HG02884 (cell line): ENCODE measurements around the gene CNOT9.

ENCODE experiments used
- ATAC-seq: cut with Tn5 transposase; IDR thresholded peaks from one replicate; pipeline ENCODE4 v1.9.1; 2021; ENCODE audit warnings: mild to moderate bottlenecking, moderate library complexity; ENCODE audit not compliant: unreplicated experiment

The CNOT9 gene

GRCh38 chr2:218577482-218578220, 9.0 kb downstream of the CNOT9 start:
- no peak for ATAC-seq

DNA sequence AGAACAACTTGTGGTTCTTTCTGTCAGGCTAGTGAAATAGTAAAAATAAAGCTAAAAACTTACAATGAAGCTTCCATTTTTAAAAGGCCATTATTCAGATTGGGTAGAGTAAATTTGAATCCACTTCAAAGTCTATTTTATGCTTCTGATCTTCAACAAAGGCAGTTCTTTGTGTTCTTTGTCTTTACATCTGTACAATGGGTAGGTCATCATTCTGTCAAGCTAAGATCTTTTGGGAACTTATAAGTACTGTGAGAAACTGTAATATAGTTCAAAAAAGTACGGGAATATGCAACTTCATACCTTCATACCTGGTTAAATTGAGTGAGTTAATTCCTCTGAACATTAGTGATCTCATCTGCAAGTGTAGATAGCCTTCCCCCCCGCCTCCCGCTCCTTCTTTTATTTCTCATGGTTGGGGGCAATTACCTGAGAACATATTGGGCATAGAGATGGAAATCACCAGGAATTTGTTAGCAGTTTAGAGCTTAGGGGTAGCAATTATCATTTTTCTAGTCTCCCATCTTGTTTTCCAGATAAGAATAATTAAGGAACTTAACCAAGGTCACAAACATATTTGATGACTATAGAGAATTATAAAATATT, 9.7 kb downstream of the CNOT9 start:
- no peak for ATAC-seq

DNA sequence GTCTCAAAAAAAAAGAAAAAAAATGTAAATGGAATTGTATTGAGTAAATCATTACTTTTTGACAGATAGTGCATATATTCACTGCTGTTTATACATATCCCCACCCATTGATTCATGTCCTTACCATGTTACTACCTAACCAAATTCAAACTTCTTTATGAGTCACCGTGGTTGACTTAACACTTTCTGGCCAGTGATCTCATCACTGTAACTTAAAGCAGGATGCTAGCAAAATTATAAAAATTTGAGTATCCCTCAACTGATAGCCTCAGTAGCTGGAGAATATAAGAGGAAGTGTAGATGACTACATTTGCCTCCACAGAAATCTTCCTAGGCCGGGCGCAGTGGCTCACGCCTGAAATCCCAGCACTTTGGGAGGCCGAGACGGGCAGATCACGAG, 13.4 kb downstream of the CNOT9 start:
- no peak for ATAC-seq

GRCh38 chr2:218583983-218584850, 15.6 kb downstream of the CNOT9 start:
- ATAC-seq: no peak

GRCh38 chr2:218585541-218585940, 16.9 kb downstream of the CNOT9 start:
- ATAC-seq: no peak

GRCh38 chr2:218605432-218605831, 36.8 kb downstream of the CNOT9 start:
- no peak for ATAC-seq

- ATAC-seq: no peak
These were observed 38.9 kb downstream of the CNOT9 start, which contains the start of gene PLCD4 for GRCh38 chr2:218607436-218608115. PLCD4 (plus strand) TSS chr2:218607899; CDS start chr2:218615740, 7,841 bp downstream.

- ATAC-seq: no peak
These were observed 47.3 kb downstream of the CNOT9 start for GRCh38 chr2:218615868-218616315.

GRCh38 chr2:218618102-218618860, 49.6 kb downstream of the CNOT9 start:
- no peak for ATAC-seq

DNA sequence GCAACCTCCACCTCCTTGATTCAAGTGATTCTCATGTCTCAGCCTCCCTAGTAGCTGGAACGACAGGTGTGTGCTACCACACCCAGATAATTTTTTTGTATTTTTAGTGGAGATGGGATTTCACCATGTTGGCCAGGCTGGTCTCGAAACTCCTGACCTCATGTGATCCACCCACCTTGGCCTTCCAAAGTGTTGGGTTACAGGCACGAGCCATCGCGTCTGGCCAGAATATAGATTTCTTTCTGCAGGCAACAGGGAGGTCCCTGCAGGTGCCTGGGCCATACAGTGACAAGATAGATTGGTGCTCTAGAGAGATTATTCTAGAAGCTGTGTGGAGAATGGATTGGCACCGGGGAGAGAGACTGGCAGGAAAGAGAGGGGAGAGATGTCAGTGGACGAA, 52.4 kb downstream of the CNOT9 start:
- no peak for ATAC-seq

DNA sequence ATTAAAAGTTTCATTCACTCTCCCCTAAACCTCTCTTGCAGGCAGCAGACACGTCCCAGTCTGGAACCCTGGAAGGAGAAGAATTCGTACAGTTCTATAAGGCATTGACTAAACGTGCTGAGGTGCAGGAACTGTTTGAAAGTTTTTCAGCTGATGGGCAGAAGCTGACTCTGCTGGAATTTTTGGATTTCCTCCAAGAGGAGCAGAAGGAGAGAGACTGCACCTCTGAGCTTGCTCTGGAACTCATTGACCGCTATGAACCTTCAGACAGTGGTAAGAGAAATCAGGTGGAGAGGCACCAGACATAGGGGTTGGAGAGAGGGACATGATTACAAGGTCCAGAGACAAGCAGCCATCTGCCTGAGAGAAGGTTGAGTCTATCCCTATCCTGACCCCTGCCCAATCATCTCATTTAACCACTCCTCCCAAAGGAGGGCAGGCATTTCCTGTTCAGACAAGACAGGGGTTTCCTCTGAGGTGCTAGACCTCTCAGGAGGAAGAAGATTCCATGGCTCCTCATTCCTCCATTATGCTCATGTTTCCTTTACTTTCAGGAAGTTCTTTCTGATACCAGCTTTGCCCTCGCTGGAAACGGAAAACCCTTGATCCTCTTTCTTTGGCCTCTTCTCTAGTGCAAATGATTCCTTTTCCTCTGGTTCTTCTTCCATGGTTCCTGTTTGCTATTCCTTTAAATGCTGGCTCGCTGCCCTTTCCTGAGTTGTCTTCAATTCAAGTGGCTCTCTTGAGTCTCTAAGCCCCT, 54.1 kb downstream of the CNOT9 start:
- no peak for ATAC-seq

- ATAC-seq: no peak
These were observed 54.7 kb downstream of the CNOT9 start for GRCh38 chr2:218623366-218623705.

DNA sequence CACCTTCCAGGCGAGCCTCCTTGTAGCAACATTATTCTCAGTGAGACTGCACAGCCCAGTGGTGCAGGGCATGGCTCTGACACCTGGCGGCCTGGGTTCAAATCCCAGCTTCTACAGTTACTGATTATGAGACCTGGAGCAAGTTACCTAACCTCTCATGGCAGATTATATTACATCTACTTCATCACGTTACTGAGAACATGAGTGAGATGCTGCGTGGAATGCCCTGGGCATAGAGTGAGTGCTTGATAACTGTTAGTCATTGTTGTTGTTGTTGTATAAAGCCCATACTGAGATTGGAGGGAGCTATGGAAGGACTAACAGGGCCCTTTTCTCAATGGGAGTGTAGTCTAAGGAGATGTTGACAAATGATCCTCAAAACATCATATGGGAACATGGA, 57.7 kb downstream of the CNOT9 start:
- no peak for ATAC-seq

- ATAC-seq: no peak
These were observed 59.3 kb downstream of the CNOT9 start for GRCh38 chr2:218627939-218628338.

DNA sequence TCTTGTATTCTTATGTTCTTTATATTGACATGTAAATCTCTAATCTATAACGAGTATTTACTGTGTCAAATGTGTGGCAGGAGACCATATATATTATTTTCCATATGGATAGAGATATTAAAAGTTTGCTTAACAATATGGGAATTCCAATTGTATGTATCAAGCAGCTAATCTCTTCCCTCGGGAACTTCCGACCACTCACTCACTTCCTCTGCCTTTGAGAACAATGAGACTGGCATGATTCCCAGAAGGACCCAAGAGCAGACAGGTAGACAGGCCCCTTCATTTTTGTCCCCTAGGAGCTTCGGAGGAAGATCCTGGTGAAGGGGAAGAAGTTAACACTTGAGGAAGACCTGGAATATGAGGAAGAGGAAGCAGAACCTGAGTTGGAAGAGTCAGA, 63.2 kb downstream of the CNOT9 start:
- no peak for ATAC-seq

DNA sequence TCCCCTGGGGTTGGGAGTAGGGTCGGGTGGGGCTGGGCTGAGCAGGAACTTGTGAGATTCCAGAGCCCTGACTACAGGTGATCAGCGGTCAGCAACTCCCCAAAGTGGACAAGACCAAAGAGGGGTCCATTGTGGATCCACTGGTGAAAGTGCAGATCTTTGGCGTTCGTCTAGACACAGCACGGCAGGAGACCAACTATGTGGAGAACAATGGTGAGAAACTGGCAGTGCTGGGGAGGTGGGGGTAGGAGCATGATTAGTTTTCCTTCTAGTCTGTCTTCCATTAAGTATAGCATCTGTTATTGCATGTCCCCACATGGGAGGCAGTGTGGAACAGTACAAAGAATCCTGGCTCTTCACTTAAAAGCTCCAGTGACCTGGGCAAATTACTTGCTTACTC, 67.1 kb downstream of the CNOT9 start:
- ATAC-seq: no peak

DNA sequence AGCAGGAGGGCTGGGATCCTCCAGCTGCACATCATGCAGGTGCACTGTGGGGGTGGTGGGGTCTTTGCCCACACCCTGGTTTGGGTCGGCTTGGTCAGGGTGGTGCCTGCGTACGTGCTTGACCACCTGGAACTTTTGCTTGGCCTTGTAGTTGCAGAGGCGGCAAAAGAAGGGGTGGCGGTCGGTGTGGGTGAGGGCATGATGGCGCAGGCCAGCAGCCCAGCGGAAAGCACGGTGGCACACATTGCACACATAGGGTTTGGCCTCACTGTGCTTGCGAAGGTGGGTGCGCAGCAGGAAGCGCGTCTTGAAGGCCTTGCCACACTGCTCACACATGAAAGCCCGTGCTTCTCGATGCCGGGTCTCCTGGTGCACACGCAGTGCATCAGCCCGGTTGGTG, 69.7 kb downstream of the CNOT9 start:
- no peak for ATAC-seq

DNA sequence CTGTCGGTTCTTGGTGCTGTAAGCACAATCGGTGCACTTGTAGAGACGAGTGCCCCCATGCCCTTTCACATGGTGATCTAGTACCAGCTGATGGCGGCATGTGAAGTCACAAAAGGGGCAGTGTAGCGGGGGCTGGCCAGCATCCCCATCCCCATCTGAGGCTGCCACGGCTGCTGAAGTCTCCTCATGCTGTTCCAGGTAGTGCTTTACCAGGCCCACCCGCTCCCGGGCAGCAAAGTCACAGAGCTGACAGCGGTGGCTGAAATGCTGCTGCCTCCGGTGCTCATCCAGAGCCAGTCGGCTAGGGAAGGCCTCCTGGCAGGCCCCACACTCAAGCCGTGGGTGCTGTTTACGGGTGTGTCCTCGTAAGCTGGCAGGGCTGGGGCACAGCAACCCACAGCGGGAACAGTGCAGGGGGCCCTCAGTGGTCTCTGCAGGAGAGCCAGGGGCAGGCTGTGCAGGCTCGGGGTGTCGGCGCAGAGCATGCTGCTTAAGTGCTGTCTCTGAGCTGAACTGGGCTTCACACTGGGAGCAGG, 73.5 kb downstream of the CNOT9 start:
- no peak for ATAC-seq

- no peak for ATAC-seq
These were observed 74.1 kb downstream of the CNOT9 start for GRCh38 chr2:218642786-218643185.
